Right lobe of liver (tissue), 4 donors: ENCODE data around the gene IPO13.

Experiments used
- CTCF ChIP-seq, 4 donors: fragments of 200-600 bp in 3 of 4; fragments of 450-650 bp in 1 of 4; IDR thresholded peaks; one replicate each; pipeline versions ENCODE4 v1.5.1 to v1.8.0; 2016 to 2022; ENCODE audit warnings: antibody characterized with exemption in 4 of 4, mild to moderate bottlenecking in 2 of 4
- POLR2A ChIP-seq: fragments of 450-650 bp; IDR thresholded peaks from one replicate; pipeline ENCODE4 v1.6.1; 2017; ENCODE audit warnings: antibody characterized with exemption, mild to moderate bottlenecking
- donor health status: DM: no; HTN: no; CAD: no.
- donor health status: DM: no; HTN: no; CAD: no.
- donor health status: DM: no; HTN: yes; CAD: no.

GRCh38 chr1:43978264-43978550 lies 31.5 kb downstream of the IPO13 start:
- no peak for TF ChIP-seq CTCF (IDR thresholded peaks at IDR 0.05)
- no peak for TF ChIP-seq POLR2A
